ENCODE data around the gene VPS51.

VPS51 gene

GRCh38 chr11:65077451-65077850, 18.6 kb upstream of the VPS51 start:
- no peak overlapping the region for H3K4me3 ChIP-seq (ENCODE audit: low read length)
- H3K27ac ChIP-seq (ENCODE audit: low read length): no peak overlapping the region
- peaks cover 66% of the 10 kb centered on the region for H3K36me3 ChIP-seq (ENCODE audit: insufficient read depth, low read depth, low read length)
- H3K4me1 ChIP-seq (ENCODE audit: insufficient read depth, low read length): no peaks in the 10 kb centered on the region
- H3K9ac ChIP-seq (ENCODE audit: low read depth, low read length): no peak overlapping the region
- H3K9me3 ChIP-seq (ENCODE audit: insufficient read depth, low read depth, low read length): no peaks in the 10 kb centered on the region
- H3K27me3 ChIP-seq (ENCODE audit: insufficient read depth, low read length): no peaks in the 10 kb centered on the region

GRCh38 chr11:65078151-65078550, 17.9 kb upstream of the VPS51 start:
- Histone ChIP-seq H3K4me1 (ENCODE audit: insufficient read depth, low read length) (peaks cover 6% of the 10 kb centered on the region), H3K27me3 (ENCODE audit: insufficient read depth, low read length) (no peaks in the 10 kb centered on the region), H3K9me3 (ENCODE audit: insufficient read depth, low read depth, low read length) (no peaks in the 10 kb centered on the region), H3K36me3 (ENCODE audit: insufficient read depth, low read depth, low read length) (peaks cover 71% of the 10 kb centered on the region), H3K9ac (ENCODE audit: low read depth, low read length) (no peak overlapping the region), H3K4me3 (ENCODE audit: low read length) (no peak overlapping the region), H3K27ac (ENCODE audit: low read length) (no peak overlapping the region)

GRCh38 chr11:65078786-65079342, 17.1 kb upstream of the VPS51 start:
- Histone ChIP-seq H3K4me3 (ENCODE audit: low read length) (no peak overlapping the region), H3K36me3 (ENCODE audit: insufficient read depth, low read depth, low read length) (peaks cover 71% of the 10 kb centered on the region), H3K27ac (ENCODE audit: low read length) (no peak overlapping the region), H3K4me1 (ENCODE audit: insufficient read depth, low read length) (peaks cover 6% of the 10 kb centered on the region), H3K9me3 (ENCODE audit: insufficient read depth, low read depth, low read length) (no peaks in the 10 kb centered on the region), H3K9ac (ENCODE audit: low read depth, low read length) (no peak overlapping the region), H3K27me3 (ENCODE audit: insufficient read depth, low read length) (no peaks in the 10 kb centered on the region)

GRCh38 chr11:65083134-65083833, 12.7 kb upstream of the VPS51 start:
- Histone ChIP-seq H3K4me1 (ENCODE audit: insufficient read depth, low read length) (peaks cover 10% of the 10 kb centered on the region), H3K4me3 (ENCODE audit: low read length) (peak overlapping the region; percentile 97), H3K9ac (ENCODE audit: low read depth, low read length) (peak overlapping the region; percentile 99), H3K27me3 (ENCODE audit: insufficient read depth, low read length) (no peaks in the 10 kb centered on the region), H3K27ac (ENCODE audit: low read length) (peak overlapping the region; percentile 75), H3K36me3 (ENCODE audit: insufficient read depth, low read depth, low read length) (peaks cover 67% of the 10 kb centered on the region), H3K9me3 (ENCODE audit: insufficient read depth, low read depth, low read length) (no peaks in the 10 kb centered on the region)

GRCh38 chr11:65083834-65084597, 12.0 kb upstream of the VPS51 start, which contains the start of the genes CDCA5 and ZFPL1:
CDCA5 (minus strand) TSS chr11:65084040; CDS start chr11:65083978, 62 bp downstream.
ZFPL1 (plus strand) TSS chr11:65084222; CDS start chr11:65084699, 477 bp downstream.
- H3K9ac ChIP-seq (ENCODE audit: low read depth, low read length): peak within 1 kb of the TSS; percentile 99
- H3K4me3 ChIP-seq (ENCODE audit: low read length): peak within 1 kb of the TSS; percentile 97
- H3K27me3 ChIP-seq (ENCODE audit: insufficient read depth, low read length): no peaks in the 10 kb centered on the region
- H3K4me1 ChIP-seq (ENCODE audit: insufficient read depth, low read length): peaks cover 10% of the 10 kb centered on the region
- peaks cover 64% of the 10 kb centered on the region for H3K36me3 ChIP-seq (ENCODE audit: insufficient read depth, low read depth, low read length)
- peak within 1 kb of the TSS; percentile 86 for H3K27ac ChIP-seq (ENCODE audit: low read length)
- no peaks in the 10 kb centered on the region for H3K9me3 ChIP-seq (ENCODE audit: insufficient read depth, low read depth, low read length)

GRCh38 chr11:65084598-65085375, 11.2 kb upstream of the VPS51 start:
- Histone ChIP-seq H3K36me3 (ENCODE audit: insufficient read depth, low read depth, low read length) (peaks cover 59% of the 10 kb centered on the region), H3K9me3 (ENCODE audit: insufficient read depth, low read depth, low read length) (no peaks in the 10 kb centered on the region), H3K4me1 (ENCODE audit: insufficient read depth, low read length) (peaks cover 10% of the 10 kb centered on the region), H3K4me3 (ENCODE audit: low read length) (peak overlapping the region; percentile 97), H3K27ac (ENCODE audit: low read length) (peak overlapping the region; percentile 86), H3K9ac (ENCODE audit: low read depth, low read length) (peak overlapping the region; percentile 99), H3K27me3 (ENCODE audit: insufficient read depth, low read length) (no peaks in the 10 kb centered on the region)

GRCh38 chr11:65085446-65085845, 10.6 kb upstream of the VPS51 start:
- Histone ChIP-seq H3K9me3 (ENCODE audit: insufficient read depth, low read depth, low read length) (no peaks in the 10 kb centered on the region), H3K9ac (ENCODE audit: low read depth, low read length) (0 out of 2 replicates have a peak overlapping the region, but pooled peaks have one; percentile 99), H3K27me3 (ENCODE audit: insufficient read depth, low read length) (no peaks in the 10 kb centered on the region), H3K36me3 (ENCODE audit: insufficient read depth, low read depth, low read length) (peaks cover 54% of the 10 kb centered on the region), H3K27ac (ENCODE audit: low read length) (no peak overlapping the region), H3K4me1 (ENCODE audit: insufficient read depth, low read length) (peaks cover 10% of the 10 kb centered on the region), H3K4me3 (ENCODE audit: low read length) (peak overlapping the region; percentile 97; the same call in 1 of the 2 replicates)

GRCh38 chr11:65086809-65087208, 9.2 kb upstream of the VPS51 start:
- Histone ChIP-seq H3K27ac (ENCODE audit: low read length) (no peak overlapping the region), H3K4me3 (ENCODE audit: low read length) (no peak overlapping the region), H3K36me3 (ENCODE audit: insufficient read depth, low read depth, low read length) (peaks cover 40% of the 10 kb centered on the region), H3K9me3 (ENCODE audit: insufficient read depth, low read depth, low read length) (no peaks in the 10 kb centered on the region), H3K4me1 (ENCODE audit: insufficient read depth, low read length) (peaks cover 10% of the 10 kb centered on the region), H3K27me3 (ENCODE audit: insufficient read depth, low read length) (no peaks in the 10 kb centered on the region), H3K9ac (ENCODE audit: low read depth, low read length) (no peak overlapping the region)

GRCh38 chr11:65087216-65087615, 8.8 kb upstream of the VPS51 start:
- H3K27me3 ChIP-seq (ENCODE audit: insufficient read depth, low read length): no peaks in the 10 kb centered on the region
- H3K4me3 ChIP-seq (ENCODE audit: low read length): no peak overlapping the region
- no peaks in the 10 kb centered on the region for H3K9me3 ChIP-seq (ENCODE audit: insufficient read depth, low read depth, low read length)
- no peak overlapping the region for H3K9ac ChIP-seq (ENCODE audit: low read depth, low read length)
- peaks cover 36% of the 10 kb centered on the region for H3K36me3 ChIP-seq (ENCODE audit: insufficient read depth, low read depth, low read length)
- no peak overlapping the region for H3K27ac ChIP-seq (ENCODE audit: low read length)
- H3K4me1 ChIP-seq (ENCODE audit: insufficient read depth, low read length): peaks cover 10% of the 10 kb centered on the region

GRCh38 chr11:65087827-65088226, 8.2 kb upstream of the VPS51 start:
- H3K4me3 ChIP-seq (ENCODE audit: low read length): no peak overlapping the region
- H3K9ac ChIP-seq (ENCODE audit: low read depth, low read length): no peak overlapping the region
- peaks cover 8% of the 10 kb centered on the region for H3K4me1 ChIP-seq (ENCODE audit: insufficient read depth, low read length)
- H3K27me3 ChIP-seq (ENCODE audit: insufficient read depth, low read length): no peaks in the 10 kb centered on the region
- H3K27ac ChIP-seq (ENCODE audit: low read length): no peak overlapping the region
- H3K36me3 ChIP-seq (ENCODE audit: insufficient read depth, low read depth, low read length): peaks cover 30% of the 10 kb centered on the region
- H3K9me3 ChIP-seq (ENCODE audit: insufficient read depth, low read depth, low read length): no peaks in the 10 kb centered on the region

GRCh38 chr11:65089621-65090020, 6.4 kb upstream of the VPS51 start:
- Histone ChIP-seq H3K9me3 (ENCODE audit: insufficient read depth, low read depth, low read length) (no peaks in the 10 kb centered on the region), H3K36me3 (ENCODE audit: insufficient read depth, low read depth, low read length) (peaks cover 30% of the 10 kb centered on the region), H3K4me1 (ENCODE audit: insufficient read depth, low read length) (0 out of 2 replicates have a peak, but pooled peaks cover 4% of the 10 kb centered on the region), H3K27me3 (ENCODE audit: insufficient read depth, low read length) (no peaks in the 10 kb centered on the region), H3K4me3 (ENCODE audit: low read length) (no peak overlapping the region), H3K9ac (ENCODE audit: low read depth, low read length) (no peak overlapping the region), H3K27ac (ENCODE audit: low read length) (no peak overlapping the region)

Measured in iPS-20b (cell line).